ENCODE data around the gene PLPP3.

PLPP3 gene

DNA sequence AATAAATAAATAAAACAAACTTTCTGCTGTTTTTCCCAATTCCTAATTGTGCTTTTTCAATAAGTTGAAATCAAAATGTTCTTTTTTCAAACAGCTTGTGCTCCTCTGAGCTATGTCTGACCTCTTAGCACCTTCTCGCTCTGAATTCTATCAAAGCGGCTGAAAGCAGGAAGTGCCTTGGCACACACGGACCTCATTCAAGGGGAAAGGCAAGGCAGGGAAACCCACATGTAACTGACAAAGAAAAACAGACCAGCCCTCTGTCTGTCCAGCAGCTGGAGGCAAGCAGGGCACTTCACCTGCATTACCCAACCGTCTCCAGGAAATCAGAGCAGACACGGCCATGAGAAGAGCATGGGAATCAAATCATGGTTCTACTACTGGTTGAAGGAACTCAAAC is 56.7 kb downstream of the PLPP3 start:
- no peak for DNase-seq (ENCODE audit: low spot score)

DNA sequence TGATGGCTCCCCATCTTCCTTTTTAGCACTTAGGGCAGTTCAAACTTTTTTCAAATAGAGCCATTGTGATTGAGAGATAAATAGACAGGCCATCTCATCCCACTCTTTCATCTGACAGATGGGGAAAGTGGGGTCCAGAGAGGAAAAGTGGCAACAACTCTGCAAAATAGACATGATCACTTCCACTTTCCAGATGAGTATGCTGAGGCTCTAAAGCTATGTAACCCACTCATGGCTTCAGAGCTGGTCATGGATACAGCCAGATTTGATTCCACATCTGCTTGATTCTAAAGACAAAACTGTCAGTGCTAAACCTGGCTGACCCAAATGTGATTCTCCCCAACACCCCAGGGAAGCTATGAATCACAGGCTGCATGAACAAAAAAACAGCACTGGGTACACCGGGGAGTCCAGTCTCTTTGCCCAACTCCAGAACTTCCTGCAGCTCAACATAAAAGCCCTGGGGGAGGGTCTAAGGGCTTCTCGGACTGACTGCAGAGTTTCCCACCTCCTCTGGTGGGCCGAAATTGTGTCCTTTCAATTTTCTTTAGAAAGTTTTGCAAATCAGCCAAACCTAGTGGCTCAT is 59.3 kb downstream of the PLPP3 start:
- no peak for DNase-seq (ENCODE audit: low spot score)

DNA sequence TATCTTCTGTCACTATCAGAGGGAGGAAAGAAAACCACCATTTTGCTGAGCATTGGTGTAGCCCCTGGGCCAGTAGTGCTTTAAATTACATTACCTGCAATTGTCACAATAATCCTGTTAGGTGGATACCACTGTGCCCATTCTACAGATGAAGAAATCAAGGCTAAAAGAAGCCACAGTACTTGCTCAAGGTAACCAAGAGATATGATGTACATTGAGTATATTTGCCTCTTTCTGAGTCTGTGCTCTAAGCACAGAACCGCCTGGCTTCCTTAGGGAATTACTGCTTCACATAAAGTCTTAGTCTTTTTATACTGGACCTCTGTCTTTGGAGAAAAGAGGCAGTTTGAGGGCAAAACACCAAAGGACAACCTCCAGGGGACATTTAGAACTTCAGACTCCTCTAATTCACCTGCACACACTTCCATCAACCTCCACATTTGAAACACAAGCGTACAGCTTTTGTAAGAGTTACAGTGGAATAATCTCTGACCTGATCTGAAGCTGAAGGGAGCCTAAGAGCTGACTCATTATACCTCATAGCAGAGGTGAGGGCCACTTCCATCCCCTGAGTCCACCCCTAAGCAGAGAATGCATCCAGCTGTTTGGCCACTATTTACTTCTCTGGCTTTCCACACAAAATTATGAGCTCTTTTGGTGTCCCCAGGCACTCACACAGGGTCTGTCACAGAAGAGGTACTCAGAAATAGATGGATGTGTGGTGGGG is 61.8 kb downstream of the PLPP3 start:
- no peak for DNase-seq (ENCODE audit: low spot score)

DNA sequence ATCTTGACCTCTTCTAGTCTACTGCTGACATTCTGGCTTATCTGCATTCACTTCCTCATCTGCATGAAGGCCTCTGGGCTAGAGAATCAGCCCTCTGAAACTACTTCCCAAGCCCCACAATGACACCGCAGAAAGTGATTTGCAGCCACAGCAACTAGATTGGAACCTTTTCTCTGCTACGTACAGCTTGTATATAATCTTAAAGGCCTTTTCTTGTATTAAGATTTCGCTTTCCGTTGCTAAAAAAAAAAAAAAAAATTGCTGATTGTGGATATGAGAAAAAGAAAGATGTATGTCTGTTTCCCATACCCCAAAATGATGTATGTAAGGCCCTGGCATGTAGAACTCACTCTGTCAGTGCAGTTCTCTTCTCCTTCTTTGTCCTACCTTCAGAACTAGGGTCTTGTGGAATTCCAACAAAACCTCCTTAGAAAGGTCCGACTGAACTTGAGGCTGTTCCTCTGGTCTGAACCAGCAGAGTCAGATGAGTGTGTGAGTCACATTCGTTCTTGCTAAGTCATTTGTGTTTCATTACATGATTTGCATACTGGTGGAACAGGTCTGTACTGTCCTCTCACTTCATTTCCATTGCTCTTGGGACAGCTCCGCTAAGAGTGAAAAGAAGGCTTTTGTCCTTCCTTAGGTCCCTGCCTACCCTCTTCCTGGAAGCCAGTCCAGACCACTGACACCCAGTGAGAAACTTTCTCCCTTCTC is 62.7 kb downstream of the PLPP3 start:
- DNase-seq (ENCODE audit: low spot score): peak; percentile 65

DNA sequence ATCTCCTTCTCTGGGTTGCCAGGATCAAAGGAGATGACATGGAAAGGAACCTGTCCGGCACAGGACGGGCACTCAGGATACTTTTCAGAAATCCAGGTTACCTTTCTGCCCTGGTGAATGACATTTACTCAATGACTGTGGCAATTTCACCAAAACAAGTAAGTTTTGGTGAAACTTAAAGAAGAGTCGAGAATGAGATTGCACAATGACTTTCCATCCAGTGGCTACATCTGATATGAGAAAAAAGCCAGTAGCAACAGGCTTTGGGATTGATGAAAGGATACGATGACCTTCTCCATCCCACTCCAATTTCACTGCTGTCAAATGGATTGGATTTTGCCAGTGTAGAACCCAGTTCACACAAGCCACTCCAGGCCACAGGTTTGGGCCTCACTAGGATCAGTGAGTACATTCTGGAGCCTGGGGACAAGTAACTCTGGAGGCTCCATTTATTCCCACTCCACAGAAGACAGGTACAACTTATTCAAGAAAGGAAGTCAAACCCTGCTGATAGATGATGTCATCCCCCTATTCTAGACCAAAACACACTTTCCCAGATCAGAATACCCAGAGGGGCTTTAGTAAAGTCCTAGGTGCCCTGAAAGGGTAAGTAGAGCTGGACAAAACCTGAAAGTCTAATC is 63.3 kb downstream of the PLPP3 start:
- no peak for DNase-seq (ENCODE audit: low spot score)

DNA sequence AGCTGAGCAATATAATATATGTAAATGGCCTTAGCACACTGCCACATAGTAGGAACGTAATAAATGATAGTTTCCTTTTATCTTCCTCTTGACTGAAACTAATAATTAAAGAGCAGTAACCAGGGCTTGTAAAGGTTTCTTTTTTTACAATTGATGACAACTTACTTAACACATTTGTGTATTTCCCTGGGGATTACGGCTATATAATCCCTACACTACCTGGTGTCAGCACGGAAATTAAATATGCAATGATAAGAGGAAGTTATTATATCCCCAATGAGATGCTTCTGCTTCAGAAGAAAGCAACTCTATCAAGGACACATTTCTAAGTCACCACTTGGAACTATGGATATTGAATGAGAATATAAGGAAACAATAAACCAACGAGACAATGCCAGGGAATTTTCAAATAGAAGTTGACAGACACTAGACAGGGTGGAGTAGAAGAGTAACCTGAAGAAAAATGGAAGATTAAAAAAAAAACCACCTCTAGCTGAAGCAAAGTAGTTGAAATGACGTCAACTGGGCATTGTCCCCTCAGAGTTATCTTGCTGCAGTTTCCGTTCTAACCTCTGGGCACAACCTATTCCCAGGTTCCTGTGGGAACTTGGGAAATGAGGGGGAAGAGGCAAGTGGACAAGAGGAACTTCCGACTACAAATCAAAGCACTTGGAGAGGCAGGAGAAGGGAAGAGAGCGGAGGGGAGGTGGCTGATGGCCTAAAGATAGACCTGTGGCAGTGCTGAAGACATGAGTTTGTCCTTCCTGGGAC is 66.5 kb downstream of the PLPP3 start:
- no peak for DNase-seq (ENCODE audit: low spot score)

DNA sequence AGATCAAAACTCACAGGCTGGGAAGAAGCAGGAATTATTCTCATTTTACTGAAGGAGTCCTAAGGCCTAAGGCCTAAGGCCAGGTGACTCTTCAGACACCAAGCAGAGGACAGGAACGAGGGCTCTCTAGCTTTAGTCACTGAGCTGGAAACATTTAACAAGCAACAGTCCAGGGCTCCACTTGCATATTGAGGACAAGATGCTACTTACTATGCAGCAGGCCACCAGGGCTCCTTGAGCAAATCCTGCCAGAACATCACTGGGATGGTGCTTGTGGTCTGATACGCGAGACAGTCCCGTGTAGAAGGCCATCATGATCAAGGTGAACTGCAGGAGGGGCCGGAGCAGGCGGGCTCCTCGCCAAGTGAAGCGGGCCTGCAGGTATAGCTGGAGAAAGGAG is 67.6 kb downstream of the PLPP3 start:
- no peak for DNase-seq (ENCODE audit: low spot score)

DNA sequence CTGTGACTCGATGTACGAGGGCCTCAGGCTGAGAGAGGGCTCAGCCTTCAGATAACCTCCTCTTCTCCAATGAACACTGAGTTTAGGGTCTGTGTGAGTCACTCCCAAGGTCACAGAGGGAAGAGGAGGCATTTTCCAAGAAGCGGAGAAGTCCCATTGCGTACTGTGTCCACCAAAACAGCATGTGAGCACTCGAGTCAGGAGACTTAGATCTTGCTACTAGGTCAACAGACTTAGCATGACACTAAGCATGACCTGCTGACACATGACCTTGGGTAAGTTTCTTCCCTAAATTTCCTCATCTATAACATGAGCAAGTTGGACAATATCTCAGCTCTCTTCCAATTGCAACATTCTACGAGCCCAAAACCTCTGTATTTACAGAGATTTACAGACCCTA is 68.0 kb downstream of the PLPP3 start:
- no peak for DNase-seq (ENCODE audit: low spot score)

DNA sequence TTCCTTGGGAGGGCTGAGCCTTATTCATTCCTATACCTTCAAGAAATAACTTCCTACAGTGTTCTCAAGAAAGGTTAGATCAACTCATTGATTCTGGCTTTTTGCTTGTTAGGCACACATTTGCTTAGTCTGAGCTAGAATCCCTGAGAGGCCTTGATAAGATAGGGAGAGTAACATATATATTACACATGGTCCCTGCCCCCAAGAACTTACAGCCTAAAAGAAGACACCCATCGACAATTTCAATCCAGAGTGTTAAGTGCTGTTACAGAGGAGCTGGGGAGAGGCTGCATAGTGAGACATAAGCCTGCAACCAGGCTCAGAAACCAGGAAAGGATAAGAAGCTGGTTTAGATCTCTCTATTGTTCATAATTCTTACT is 68.7 kb downstream of the PLPP3 start:
- no peak for DNase-seq (ENCODE audit: low spot score)

DNA sequence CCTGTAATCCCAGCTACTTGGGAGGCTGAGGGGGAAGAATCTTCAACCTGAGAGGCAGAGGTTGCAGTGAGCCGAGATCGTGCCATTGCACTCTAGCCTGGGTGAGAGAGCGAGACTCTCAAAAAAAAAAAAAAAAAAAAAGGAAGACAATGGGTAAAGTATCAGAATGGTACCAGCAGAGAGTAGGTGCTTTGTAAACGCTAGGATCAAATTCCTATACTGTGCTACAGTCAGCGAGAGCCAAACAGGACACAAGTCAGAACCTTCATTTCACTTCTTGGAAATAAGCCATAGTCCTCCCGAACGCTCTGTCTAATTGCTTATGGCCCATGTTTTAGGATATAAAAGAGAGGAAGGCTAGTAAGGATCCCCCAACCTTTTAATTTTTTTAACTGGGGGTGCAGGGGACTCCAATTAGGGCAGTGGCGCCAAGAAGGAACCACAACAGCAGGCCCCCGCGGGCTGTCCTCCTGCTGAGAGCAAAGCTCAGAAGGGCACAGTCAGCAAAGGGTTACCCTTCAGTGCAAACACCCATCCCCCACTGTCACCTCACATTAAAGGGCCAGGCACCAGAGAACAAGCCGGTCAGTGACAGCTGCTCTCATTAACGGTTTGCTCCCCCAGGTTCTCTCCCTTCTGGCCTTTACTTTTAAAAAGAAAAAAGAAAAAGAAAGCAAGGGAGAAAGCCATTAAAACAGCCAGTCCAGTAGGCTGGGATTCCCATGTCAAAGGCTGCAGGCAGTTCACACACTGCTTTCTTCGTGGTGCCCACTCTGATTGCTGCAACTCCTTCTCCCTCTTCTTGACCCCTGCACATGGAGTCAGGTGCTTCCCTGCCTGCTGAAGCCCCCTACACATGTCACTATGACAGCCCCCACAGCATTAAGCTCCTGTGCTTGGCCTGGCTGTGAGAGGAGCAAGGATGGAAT is 69.4 kb downstream of the PLPP3 start:
- no peak for DNase-seq (ENCODE audit: low spot score)

DNA sequence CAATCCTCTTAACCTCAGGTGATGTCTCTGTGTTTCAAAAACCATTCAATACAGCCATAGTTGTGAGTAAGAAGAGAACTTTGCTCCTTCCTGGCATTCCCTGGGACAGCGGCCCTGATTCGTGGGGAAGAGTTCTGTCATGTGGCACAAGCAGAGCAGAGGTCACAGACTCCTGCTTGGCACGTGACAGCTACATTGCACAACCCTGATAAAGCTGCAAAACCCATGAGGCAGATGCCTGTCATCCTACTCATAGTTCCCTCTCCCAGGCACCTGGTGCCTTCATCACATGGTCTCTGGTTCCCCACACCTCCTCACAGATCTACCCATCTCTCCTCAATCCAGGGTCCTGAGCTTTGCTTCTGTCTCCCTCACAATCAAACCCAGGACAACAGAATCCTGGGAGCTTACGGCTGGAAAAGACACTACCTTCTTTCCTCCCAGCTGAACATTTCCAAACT is 70.8 kb downstream of the PLPP3 start:
- DNase-seq (ENCODE audit: low spot score): no peak

DNA sequence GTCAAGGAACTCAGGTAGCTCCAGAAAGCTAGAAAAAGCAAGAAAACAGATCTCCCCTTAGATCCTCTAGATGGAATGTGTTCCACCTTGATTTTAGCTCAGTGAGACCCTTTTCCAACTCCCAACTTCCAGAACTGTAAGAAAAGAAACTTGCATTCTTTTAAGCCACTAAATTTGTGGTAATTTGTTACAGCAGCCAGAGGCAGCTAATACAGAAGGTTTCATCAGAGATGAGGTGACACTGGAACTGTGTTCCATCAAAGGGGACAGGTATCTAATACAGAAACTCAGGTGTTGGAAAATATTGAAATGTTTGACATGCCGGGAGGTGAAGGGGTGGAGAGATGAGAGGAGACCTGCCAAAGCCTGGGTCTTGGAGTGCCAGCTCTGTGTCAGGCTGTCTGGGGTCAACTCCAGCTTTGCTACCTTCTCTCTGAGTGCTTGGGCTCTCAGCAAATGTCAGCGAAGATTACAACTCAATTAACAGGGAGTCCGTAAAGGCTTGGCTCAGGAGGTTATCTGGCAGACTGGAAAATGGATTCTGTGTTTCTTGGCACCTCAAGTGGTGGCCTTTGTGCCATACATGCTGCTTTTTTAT is 71.3 kb downstream of the PLPP3 start:
- DNase-seq (ENCODE audit: low spot score): no peak

DNA sequence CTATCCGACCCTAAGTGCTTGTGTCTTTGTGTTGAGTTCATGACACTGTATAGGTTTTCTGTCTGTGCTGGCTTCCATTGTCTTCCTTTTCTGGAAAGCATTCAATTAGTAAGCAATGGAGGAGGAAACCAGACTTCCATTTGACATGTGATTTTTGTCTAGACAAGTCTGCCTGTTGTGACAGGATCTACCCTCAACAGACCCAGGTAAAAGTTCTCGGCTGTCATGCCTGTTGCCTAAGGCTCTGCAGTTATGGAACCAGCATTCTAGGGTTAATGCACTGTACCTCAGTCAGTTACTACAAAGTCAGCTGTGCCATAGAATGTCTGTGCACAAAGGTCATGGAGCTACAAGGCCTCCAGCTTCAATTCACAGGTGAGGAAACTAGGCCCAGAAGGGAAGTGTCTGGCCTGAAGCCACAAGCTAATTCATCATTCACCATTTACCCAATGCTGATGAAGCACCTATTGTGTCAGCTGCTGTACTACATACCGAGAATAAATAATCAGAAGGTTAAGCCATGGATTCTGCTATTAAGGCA is 72.3 kb downstream of the PLPP3 start:
- no peak for DNase-seq (ENCODE audit: low spot score)

DNA sequence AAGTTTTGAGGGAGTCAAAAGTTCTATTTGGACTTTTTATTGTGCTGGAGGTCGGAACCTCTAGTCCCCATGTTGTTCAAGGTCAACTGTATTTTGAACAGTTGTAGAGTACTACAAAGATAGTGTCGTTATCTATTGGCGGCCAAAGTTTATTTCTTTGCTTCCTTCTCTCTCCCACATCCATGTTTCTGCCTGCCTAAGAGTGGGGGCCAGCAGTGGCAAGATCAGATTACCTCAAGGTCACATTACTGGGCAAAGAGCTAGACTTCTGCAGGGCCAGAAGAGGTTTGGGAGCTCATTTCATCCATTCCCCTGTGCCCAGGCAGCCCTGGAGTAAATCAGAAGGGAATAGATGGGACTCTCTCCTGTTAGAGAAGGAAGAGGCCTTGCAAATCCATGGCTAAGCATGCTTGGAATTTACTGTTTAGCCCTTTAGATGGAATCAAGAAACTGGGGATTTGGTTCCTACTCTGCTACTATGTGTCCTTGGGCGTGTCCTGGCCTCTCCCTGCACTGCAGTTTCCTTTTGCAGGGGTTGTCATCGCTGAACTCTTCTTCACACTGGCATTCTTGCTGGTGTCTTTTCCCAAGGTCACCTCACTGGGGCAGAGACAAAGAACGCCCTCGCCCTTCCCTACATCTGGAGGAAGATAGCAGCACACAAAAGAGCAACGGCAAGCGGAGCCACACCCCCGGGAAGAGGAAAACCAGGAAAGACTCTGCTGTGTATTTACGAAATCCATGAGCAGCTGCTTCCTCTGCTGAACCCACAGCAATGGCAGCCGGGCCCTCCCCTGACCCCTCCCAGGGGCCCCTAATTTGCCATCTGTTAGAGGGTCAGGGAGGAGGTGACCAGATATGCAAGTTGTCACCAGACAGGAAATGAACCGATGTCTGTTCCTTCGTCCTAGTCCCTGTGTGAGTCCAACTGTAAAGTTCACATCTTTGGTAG is 73.3 kb downstream of the PLPP3 start:
- DNase-seq (ENCODE audit: low spot score): no peak

DNA sequence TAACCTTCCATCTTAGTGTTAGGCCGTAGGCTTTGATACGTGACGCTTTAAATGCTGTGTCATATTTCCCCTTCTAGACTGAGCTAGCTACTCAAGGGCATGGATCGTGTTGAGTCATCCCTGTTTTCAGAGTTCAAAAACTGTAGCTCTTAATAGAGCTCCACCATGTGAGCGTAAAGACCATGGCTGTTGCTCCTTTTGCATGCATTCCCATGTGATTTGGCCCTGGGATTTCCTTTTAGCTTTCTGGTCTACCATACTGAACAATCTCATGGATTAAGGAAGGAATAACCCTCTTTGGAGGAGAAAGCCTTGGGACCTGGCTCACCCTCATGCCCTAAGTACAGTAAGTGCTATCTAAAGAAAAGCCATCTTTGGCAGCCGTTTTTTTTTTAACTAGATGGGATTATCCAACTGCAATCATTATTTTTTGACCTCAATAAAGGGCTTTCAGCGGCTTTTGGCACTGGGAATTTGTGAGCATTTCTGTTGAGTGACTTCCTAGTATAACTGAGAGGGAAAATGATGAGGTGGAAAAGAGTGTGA is 76.6 kb downstream of the PLPP3 start:
- DNase-seq (ENCODE audit: low spot score): no peak

DNA sequence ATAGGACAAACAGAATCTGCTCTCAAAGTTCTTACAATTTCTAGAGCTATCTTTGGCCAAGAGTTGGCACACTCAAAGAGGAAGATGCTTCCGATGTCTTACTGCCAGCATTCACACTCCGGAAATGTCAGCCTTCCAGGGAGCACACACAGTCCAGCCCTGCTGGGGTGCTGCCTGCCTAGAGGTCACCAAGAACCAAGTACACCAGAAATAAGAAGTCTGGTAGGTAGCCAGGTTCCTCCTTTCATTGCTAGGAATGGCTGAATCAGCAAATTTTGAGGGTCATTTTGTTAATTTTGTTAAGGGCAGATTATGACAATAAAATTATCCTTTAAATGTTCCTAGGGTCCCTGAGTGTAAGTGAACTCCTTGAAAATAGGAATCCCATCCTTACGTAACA is 77.5 kb downstream of the PLPP3 start:
- no peak for DNase-seq (ENCODE audit: low spot score)

DNA sequence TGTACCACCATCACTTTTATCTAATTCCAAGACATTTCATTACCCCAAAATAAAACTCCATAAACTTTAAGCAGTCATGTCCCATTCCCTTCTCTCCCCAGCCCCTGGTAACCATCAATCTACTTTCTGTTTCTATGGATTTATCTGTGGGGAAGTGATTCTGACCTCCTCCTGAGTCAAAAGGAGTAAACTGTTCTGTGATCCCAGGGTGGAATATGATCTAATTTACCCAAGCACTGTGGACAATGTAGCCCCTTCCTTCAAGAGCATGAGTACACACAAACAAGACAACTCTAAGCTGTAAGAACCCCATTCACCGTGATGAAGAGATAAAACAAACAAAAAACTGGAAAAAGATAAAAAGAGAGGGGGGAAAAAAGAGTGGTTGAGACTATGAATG is 77.9 kb downstream of the PLPP3 start:
- DNase-seq (ENCODE audit: low spot score): no peak

DNA sequence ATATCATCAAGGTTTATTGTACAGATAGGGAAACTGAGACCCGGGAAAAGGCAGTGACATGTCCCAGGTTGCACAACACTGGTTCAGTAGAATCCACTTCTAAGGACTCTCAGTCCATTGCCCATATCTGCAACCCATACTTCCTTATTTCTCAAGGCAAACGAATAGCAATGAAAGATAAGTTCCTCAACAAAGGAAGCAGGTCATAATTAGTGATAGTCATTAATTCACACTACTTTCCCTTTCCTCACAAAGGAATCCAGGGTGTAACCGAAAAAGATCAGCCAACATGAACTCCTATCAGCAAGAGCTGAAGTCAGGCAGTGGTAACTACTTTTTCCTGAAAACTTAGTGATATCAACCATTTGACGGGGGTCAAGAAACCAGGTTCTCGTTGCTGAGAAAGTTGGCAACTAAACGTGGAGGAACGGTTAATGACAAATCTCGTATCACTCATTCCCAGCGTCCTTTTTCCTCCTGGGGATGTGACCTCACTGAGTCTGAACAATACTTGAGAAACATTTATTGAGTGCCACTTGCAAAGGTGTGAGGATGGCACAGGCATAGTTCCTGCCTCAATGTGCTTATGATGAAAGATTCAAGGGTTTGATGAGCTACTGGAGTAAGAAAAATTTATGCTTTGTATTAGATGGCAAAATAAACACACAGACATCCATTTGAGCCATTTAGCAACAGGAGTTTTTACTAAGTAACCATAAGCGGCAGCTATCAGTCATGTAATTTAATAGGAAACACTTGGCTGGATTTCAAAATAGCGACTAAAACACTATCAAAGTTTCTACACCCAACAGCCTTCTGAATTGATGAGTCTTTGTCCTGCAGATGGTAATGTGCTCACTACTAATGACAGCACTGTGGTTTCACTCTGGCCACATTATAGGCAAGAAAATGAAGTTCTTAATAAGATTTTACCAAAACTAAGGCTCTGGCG is 82.3 kb downstream of the PLPP3 start:
- DNase-seq (ENCODE audit: low spot score): no peak

Data from pons (tissue), 1 donor.